SU-DHL-6 (cell line): ENCODE measurements around the gene MCCC2.
"Not testable (repeated sequence)": the region's sequence is repeated elsewhere in the genome, so short reads cannot be mapped to it uniquely, and the experiment has no call there.

Experiments
- CTCF ChIP-seq: fragments of 200-600 bp; sonication (generic); IDR thresholded peaks from one replicate; pipeline ENCODE4 v1.5.1; 2017; ENCODE audit warnings: antibody characterized with exemption, mild to moderate bottlenecking, low read length, moderate library complexity; ENCODE audit not compliant: insufficient read depth, poor library complexity, severe bottlenecking
- EZH2phosphoT487 ChIP-seq: fragments of 200-600 bp; sonication (generic), shearing (Covaris generic); conservative IDR thresholded peaks from 2 replicates; pipeline ENCODE4 v1.6.1; 2018; ENCODE audit warnings: mild to moderate bottlenecking, antibody characterized with exemption, low read length, moderate library complexity, mixed read lengths

- TF ChIP-seq CTCF, EZH2phosphoT487: not testable (repeated sequence)
These were observed 22.8 kb downstream of the MCCC2 start for GRCh38 chr5:71609916-71610315.
